ENCODE data around the gene OR13F1.

The OR13F1 gene

DNA sequence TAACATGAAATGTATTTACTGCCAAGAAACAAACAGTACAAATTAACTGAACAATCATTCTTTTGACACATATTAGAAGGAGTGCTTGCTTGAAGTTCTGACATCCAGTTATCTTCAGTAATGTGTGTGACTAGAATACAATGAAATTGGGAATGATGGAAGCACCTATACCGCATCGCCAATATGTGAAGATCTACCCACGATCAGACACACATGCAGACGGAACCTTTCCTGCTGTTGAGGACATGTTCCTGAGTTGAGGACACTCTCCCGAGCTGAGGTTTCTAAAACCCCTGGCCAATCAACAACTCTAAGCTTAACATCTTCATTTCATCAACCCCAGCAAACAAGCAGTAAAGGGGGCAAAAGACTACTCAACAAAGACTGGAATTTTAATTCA is 32.7 kb downstream of the OR13F1 start, which contains the start of gene OR13C3:
OR13C3 (minus strand) TSS at position 101 of the 400 bp plus-strand sequence. CDS start 133 bp downstream, outside the sequence.
- no peak for TF ChIP-seq ZBTB7A (IDR thresholded peaks at IDR 0.05; ENCODE audit: low read depth)
- TF ChIP-seq, protein P1, sequence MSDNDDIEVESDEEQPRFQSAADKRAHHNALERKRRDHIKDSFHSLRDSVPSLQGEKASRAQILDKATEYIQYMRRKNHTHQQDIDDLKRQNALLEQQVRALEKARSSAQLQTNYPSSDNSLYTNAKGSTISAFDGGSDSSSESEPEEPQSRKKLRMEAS (IDR thresholded peaks at IDR 0.05), result no peak
- TF ChIP-seq CEBPB (IDR thresholded peaks at IDR 0.05), result no peak
- no peak for TF ChIP-seq TCF12 (IDR thresholded peaks at IDR 0.05; ENCODE audit: low read depth)
- TF ChIP-seq RAD21 (IDR thresholded peaks at IDR 0.05; ENCODE audit: low read depth), result no peak

GRCh38 chr9:104539275-104539674 is 35.2 kb downstream of the OR13F1 start:
- TF ChIP-seq, protein P2, sequence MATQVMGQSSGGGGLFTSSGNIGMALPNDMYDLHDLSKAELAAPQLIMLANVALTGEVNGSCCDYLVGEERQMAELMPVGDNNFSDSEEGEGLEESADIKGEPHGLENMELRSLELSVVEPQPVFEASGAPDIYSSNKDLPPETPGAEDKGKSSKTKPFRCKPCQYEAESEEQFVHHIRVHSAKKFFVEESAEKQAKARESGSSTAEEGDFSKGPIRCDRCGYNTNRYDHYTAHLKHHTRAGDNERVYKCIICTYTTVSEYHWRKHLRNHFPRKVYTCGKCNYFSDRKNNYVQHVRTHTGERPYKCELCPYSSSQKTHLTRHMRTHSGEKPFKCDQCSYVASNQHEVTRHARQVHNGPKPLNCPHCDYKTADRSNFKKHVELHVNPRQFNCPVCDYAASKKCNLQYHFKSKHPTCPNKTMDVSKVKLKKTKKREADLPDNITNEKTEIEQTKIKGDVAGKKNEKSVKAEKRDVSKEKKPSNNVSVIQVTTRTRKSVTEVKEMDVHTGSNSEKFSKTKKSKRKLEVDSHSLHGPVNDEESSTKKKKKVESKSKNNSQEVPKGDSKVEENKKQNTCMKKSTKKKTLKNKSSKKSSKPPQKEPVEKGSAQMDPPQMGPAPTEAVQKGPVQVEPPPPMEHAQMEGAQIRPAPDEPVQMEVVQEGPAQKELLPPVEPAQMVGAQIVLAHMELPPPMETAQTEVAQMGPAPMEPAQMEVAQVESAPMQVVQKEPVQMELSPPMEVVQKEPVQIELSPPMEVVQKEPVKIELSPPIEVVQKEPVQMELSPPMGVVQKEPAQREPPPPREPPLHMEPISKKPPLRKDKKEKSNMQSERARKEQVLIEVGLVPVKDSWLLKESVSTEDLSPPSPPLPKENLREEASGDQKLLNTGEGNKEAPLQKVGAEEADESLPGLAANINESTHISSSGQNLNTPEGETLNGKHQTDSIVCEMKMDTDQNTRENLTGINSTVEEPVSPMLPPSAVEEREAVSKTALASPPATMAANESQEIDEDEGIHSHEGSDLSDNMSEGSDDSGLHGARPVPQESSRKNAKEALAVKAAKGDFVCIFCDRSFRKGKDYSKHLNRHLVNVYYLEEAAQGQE (IDR thresholded peaks at IDR 0.05; ENCODE audit: low read depth), result no peak

GRCh38 chr9:104544644-104545043 is 40.6 kb downstream of the OR13F1 start:
- TF ChIP-seq EP300 (IDR thresholded peaks at IDR 0.05; ENCODE audit: borderline replicate concordance) (no peak), FOXM1 (IDR thresholded peaks at IDR 0.05; ENCODE audit: borderline replicate concordance, low read depth) (no peak), TEAD4 (IDR thresholded peaks at IDR 0.05) (no peak), USF1 (IDR thresholded peaks at IDR 0.05) (no peak), YY1 (IDR thresholded peaks at IDR 0.05; ENCODE audit: low read depth) (no peak), RAD21 (IDR thresholded peaks at IDR 0.05; ENCODE audit: low read depth) (no peak), CREB1 (IDR thresholded peaks at IDR 0.05; ENCODE audit: low read depth) (no peak), TCF12 (IDR thresholded peaks at IDR 0.05; ENCODE audit: low read depth) (no peak)

DNA sequence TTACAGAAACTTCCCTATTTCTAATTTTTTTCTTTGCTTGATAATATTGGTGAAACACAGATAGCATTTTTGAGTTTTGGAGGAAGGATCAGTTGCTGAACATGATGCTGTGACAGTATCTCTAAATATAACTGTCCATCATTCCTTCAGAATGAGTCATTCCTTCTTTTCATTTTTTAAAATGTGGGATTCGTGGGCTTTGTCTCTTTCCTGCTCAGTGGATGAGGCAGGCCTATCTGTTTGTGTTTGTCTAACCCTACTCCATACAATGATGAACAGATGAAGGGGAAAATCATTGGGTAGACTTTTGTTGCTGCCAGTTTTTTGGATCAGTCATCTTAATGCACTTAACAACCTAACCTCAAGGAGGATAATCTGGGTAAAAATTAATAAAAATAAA is 49.2 kb downstream of the OR13F1 start:
- TF ChIP-seq EP300 (IDR thresholded peaks at IDR 0.05; ENCODE audit: borderline replicate concordance) (no peak), TAF1 (IDR thresholded peaks at IDR 0.05; ENCODE audit: low read depth) (no peak), FOXM1 (IDR thresholded peaks at IDR 0.05; ENCODE audit: borderline replicate concordance, low read depth) (no peak), RAD21 (IDR thresholded peaks at IDR 0.05; ENCODE audit: low read depth) (no peak)
- TF ChIP-seq, protein P1 (IDR thresholded peaks at IDR 0.05), result no peak

Measured in Ishikawa (cell line).